Measurements from ENCODE around the gene ST8SIA1. TPM values are rescaled to one million over a fixed set of nuclear protein-coding genes. Genes with fewer than 3 reads are reported as not detected.

ST8SIA1 gene
- total and polyA plus RNA-seq, 2 of the 4 experiments (the other 2 are of a cell fraction): not detected

DNA sequence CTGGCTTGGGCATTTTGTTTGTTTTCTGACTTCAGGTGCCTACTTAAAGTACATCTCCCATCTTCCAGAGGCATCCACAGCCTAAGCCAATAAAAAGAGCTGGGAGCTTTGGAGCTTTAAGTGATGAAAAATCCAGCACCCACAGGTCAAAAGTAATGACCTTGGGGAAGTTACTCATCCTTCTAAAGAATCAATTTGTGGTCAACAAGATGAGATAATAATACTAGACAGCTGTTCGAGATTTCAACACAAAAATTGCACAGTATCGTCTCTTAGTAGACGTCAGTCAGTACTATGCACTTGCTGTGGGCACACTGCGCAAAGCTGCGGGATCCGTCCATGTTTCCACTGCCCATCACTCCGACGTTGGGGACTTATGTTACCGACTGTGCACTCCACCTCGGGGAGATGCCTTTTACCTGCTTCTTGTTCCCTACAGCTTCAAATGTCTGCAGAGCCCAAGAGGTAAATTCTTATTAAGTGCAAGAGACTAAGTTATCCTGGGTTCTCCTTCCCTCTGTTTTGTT, 1.3 kb downstream of the ST8SIA1 start:
- no peaks in the 10 kb centered on the region for H3K79me1 ChIP-seq (ENCODE audit: low read depth in 1 of 2, low read length in 2 of 2)
- ATAC-seq (ENCODE audit: low read depth): peak; percentile 8; the same call in 1 of the 2 replicates
- peaks cover 2% of the 10 kb centered on the region; the same call in 1 of the 2 replicates for H3K4me1 ChIP-seq (ENCODE audit: control insufficient read depth, insufficient read depth, low read length)
- no TSS peak for BruUV-seq (replicated peaks)
- H3K56ac ChIP-seq (ENCODE audit: extremely low read depth, insufficient read depth, low read length): no peak overlapping the region
- H4K91ac ChIP-seq (ENCODE audit: insufficient read depth, low read depth, low read length): no peak overlapping the region
- H3K27me3 ChIP-seq (ENCODE audit: control insufficient read depth, insufficient read depth, low read length): peaks cover 38% of the 10 kb centered on the region
- no peak overlapping the region for H3K4me3 ChIP-seq (ENCODE audit: insufficient read depth, low read depth, low read length)
- H4K5ac ChIP-seq (ENCODE audit: low read depth, low read length): no peak overlapping the region
- no peak overlapping the region for H2AK5ac ChIP-seq (ENCODE audit: low read depth, low read length)
- H3K14ac ChIP-seq (replicated peaks; ENCODE audit: low read depth, low read length): no peak overlapping the region
- no peaks in the 10 kb centered on the region for H3K9me3 ChIP-seq (ENCODE audit: control insufficient read depth, insufficient read depth, low read length)
- H2BK120ac ChIP-seq (ENCODE audit: low read depth, low read length): no peak overlapping the region
- no peak overlapping the region for H3K27ac ChIP-seq (ENCODE audit: insufficient read depth, low read length)
- no peak overlapping the region for H2AFZ ChIP-seq (replicated peaks; ENCODE audit: low read length, poor library complexity)
- POLR2A ChIA-PET (ENCODE audit: unreplicated experiment): no interaction called here
- in situ Hi-C loops (cut with MboI; ENCODE audit: low sequenced_read_pairs) (no loop called here), dilution Hi-C loops (cut with HindIII; ENCODE audit: low sequenced_read_pairs, unreplicated experiment) (no loop called here), intact Hi-C loops (cut with micrococcal nuclease) (no loop called here)
- H3K18ac ChIP-seq (ENCODE audit: low read depth, low read length): no peak overlapping the region
- H2AK9ac ChIP-seq (replicated peaks; ENCODE audit: low read depth, low read length, poor library complexity): no peak overlapping the region
- H2BK15ac ChIP-seq (ENCODE audit: low read depth, low read length): no peak overlapping the region
- TF ChIP-seq CEBPB (IDR thresholded peaks at IDR 0.05; ENCODE audit: low read depth, low read length): peak; percentile 37; the same call in 1 of the 2 replicates
- TF ChIP-seq, protein P1, sequence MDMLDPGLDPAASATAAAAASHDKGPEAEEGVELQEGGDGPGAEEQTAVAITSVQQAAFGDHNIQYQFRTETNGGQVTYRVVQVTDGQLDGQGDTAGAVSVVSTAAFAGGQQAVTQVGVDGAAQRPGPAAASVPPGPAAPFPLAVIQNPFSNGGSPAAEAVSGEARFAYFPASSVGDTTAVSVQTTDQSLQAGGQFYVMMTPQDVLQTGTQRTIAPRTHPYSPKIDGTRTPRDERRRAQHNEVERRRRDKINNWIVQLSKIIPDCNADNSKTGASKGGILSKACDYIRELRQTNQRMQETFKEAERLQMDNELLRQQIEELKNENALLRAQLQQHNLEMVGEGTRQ (IDR thresholded peaks at IDR 0.05; ENCODE audit: low read depth, low read length): no peak
- TF ChIP-seq FOS (IDR thresholded peaks at IDR 0.05; ENCODE audit: low read depth, low read length): no peak
- TF ChIP-seq, protein P2, sequence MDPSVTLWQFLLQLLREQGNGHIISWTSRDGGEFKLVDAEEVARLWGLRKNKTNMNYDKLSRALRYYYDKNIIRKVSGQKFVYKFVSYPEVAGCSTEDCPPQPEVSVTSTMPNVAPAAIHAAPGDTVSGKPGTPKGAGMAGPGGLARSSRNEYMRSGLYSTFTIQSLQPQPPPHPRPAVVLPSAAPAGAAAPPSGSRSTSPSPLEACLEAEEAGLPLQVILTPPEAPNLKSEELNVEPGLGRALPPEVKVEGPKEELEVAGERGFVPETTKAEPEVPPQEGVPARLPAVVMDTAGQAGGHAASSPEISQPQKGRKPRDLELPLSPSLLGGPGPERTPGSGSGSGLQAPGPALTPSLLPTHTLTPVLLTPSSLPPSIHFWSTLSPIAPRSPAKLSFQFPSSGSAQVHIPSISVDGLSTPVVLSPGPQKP (IDR thresholded peaks at IDR 0.05; ENCODE audit: borderline replicate concordance, low read depth, low read length): no peak
- no peak for TF ChIP-seq POLR2A (IDR thresholded peaks at IDR 0.05; ENCODE audit: low read depth, low read length)
- TF ChIP-seq, protein P3, sequence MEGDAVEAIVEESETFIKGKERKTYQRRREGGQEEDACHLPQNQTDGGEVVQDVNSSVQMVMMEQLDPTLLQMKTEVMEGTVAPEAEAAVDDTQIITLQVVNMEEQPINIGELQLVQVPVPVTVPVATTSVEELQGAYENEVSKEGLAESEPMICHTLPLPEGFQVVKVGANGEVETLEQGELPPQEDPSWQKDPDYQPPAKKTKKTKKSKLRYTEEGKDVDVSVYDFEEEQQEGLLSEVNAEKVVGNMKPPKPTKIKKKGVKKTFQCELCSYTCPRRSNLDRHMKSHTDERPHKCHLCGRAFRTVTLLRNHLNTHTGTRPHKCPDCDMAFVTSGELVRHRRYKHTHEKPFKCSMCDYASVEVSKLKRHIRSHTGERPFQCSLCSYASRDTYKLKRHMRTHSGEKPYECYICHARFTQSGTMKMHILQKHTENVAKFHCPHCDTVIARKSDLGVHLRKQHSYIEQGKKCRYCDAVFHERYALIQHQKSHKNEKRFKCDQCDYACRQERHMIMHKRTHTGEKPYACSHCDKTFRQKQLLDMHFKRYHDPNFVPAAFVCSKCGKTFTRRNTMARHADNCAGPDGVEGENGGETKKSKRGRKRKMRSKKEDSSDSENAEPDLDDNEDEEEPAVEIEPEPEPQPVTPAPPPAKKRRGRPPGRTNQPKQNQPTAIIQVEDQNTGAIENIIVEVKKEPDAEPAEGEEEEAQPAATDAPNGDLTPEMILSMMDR (conservative IDR thresholded peaks at IDR 0.05; ENCODE audit: low read depth, low read length): no peak
- no peak for TF ChIP-seq NFE2L2 (IDR thresholded peaks at IDR 0.05; ENCODE audit: low read depth, low read length)
- no peak for TF ChIP-seq RAD21 (IDR thresholded peaks at IDR 0.05; ENCODE audit: low read length)
- TF ChIP-seq CHD1 (IDR thresholded peaks at IDR 0.05; ENCODE audit: low read depth, low read length): no peak
- WGBS, 2 experiments (ENCODE audit: extremely low coverage in 2 of 2, insufficient read length in 1 of 2): no CpG with 5 or more reads among the region's 10 CpGs
- CTCF ChIA-PET: no interaction called here
- H3K4me2 ChIP-seq (ENCODE audit: low read depth, low read length): peak overlapping the region; percentile 48; the same call in 1 of the 2 replicates
- no peak overlapping the region for H3K9ac ChIP-seq (ENCODE audit: low read depth, low read length)
- H3K9me1 ChIP-seq (ENCODE audit: insufficient read depth, low read length): no peaks in the 10 kb centered on the region
- H2BK5ac ChIP-seq (ENCODE audit: low read depth, low read length, poor library complexity, severe bottlenecking): no peak overlapping the region
- H3K23ac ChIP-seq (ENCODE audit: low read depth, low read length): no peak overlapping the region
- no peaks in the 10 kb centered on the region for H4K20me1 ChIP-seq (ENCODE audit: insufficient read depth, low read length)
- DNase-seq: peak; percentile 65
- H4K8ac ChIP-seq (ENCODE audit: low read depth in 2 of 2, low read length in 2 of 2): no peak overlapping the region
- no peak overlapping the region for H2BK20ac ChIP-seq (ENCODE audit: low read depth, low read length)
- no peak overlapping the region for H3K4ac ChIP-seq (ENCODE audit: low read depth, low read length)
- H3K36me3 ChIP-seq (ENCODE audit: control insufficient read depth, insufficient read depth, low read length): no peaks in the 10 kb centered on the region
